SK-N-SH (cell line): ENCODE data around the gene RALGDS. TPM values are rescaled to one million over a fixed set of nuclear protein-coding genes. Genes with fewer than 3 reads are reported as not detected.

Experiments used
- CTCF ChIA-PET: fragments of 300-600, 350-600 bp; formaldehyde crosslinking; extraction: SDS; loops from one replicate; lab custom pipeline; 2021; lab: Yijun Ruan, JAX
- POLR2A ChIA-PET: fragments of 350-600 bp; sonication (Branson Sonifier 250); formaldehyde crosslinking; extraction: SDS; loops from one replicate; lab custom pipeline; 2020; ENCODE audit warnings: antibody characterized with exemption, inconsistent platforms; lab: Yijun Ruan, JAX
- DNase-seq: peaks from one replicate; pipeline ENCODE4 v3.0.0; 2012
- H2AFZ ChIP-seq: fragments of 200-600 bp; sonication (generic); 2 replicates; pipeline ENCODE4 v1.8.1; 2016; ENCODE audit warnings: antibody characterized with exemption, mild to moderate bottlenecking, low read depth
- H3F3A ChIP-seq: fragments of 200-600 bp; sonication (generic); replicated peaks from 2 replicates; pipeline ENCODE3; 2016; ENCODE audit warnings: antibody characterized with exemption, mild to moderate bottlenecking; ENCODE audit not compliant: insufficient read depth
- H3K27ac ChIP-seq, 2 experiments: fragments of 200-500 bp in 1 of 2; fragments of 200-600 bp in 1 of 2; sonication (Bioruptor generic) in 1 of 2; sonication (generic), shearing (Covaris generic) in 1 of 2; 2 replicates each; pipeline versions ENCODE4 v1.5.1 to v1.6.1; 2014 to 2016; ENCODE audit warnings: low read depth in 2 of 2, inconsistent platforms in 1 of 2, low read length in 1 of 2, mild to moderate bottlenecking in 1 of 2, mixed read lengths in 1 of 2
- H3K27me3 ChIP-seq: fragments of 200-600 bp; sonication (generic), shearing (Covaris generic); 2 replicates; pipeline ENCODE4 v1.6.1; 2016; ENCODE audit warnings: mixed run types; ENCODE audit not compliant: insufficient read depth
- H3K36me3 ChIP-seq, 2 experiments: fragments of 200-500 bp in 1 of 2; fragments of 200-600 bp in 1 of 2; sonication (Bioruptor generic) in 1 of 2; sonication (generic) in 1 of 2; replicated peaks in 1 of 2; 2 replicates each; pipeline versions ENCODE3 to v1.5.1; 2014 to 2016; ENCODE audit warnings: low read length in 1 of 2, mild to moderate bottlenecking in 1 of 2; ENCODE audit not compliant: insufficient read depth in 2 of 2, control insufficient read depth in 1 of 2
- H3K4me1 ChIP-seq, 2 experiments: fragments of 200-500 bp in 1 of 2; fragments of 200-600 bp in 1 of 2; sonication (Bioruptor generic) in 1 of 2; sonication (generic), shearing (Covaris generic) in 1 of 2; 2 replicates each; pipeline versions ENCODE4 v1.5.1 to v1.6.1; 2014 to 2016; ENCODE audit warnings: low read depth in 1 of 2, low read length in 1 of 2, mixed run types in 1 of 2; ENCODE audit not compliant: insufficient read depth in 2 of 2, control insufficient read depth in 1 of 2
- H3K4me2 ChIP-seq: fragments of 200-600 bp; sonication (generic), shearing (Covaris generic); 2 replicates; pipeline ENCODE4 v1.6.1; 2017; ENCODE audit warnings: mixed run types
- H3K4me3 ChIP-seq, 2 experiments: fragments of 200-500 bp in 1 of 2; fragments of 200-600 bp in 1 of 2; sonication (Bioruptor generic) in 1 of 2; sonication (generic), shearing (Covaris generic) in 1 of 2; 2 replicates each; pipeline versions ENCODE4 v1.5.1 to v1.8.1; 2014 to 2016; ENCODE audit warnings: low read depth in 2 of 2, inconsistent platforms in 1 of 2, low read length in 1 of 2, mild to moderate bottlenecking in 1 of 2, mixed read lengths in 1 of 2, moderate library complexity in 1 of 2
- H3K79me2 ChIP-seq: fragments of 200-600 bp; sonication (generic); 2 replicates; pipeline ENCODE4 v1.8.1; 2017; ENCODE audit warnings: mild to moderate bottlenecking; ENCODE audit not compliant: insufficient read depth
- H3K9ac ChIP-seq: fragments of 200-600 bp; sonication (generic); 2 replicates; pipeline ENCODE4 v1.6.1; 2017; ENCODE audit warnings: mixed run types
- H3K9me2 ChIP-seq: fragments of 200-600 bp; sonication (generic); 2 replicates; pipeline ENCODE4 v1.6.1; 2017; ENCODE audit warnings: mixed run types
- H3K9me3 ChIP-seq: fragments of 200-600 bp; sonication (generic); 2 replicates; pipeline ENCODE4 v1.6.1; 2017; ENCODE audit warnings: mixed run types, mild to moderate bottlenecking, moderate library complexity
- H4K20me1 ChIP-seq: fragments of 200-600 bp; sonication (generic); 2 replicates; pipeline ENCODE4 v1.6.1; 2017; ENCODE audit warnings: mild to moderate bottlenecking, mixed run types; ENCODE audit not compliant: insufficient read depth
- EP300 ChIP-seq, 2 experiments: IDR thresholded peaks; 2 replicates each; pipeline versions ENCODE4 v1.4.0 to v1.6.1; 2012; ENCODE audit warnings: borderline replicate concordance in 1 of 2, low read depth in 1 of 2, low read length in 1 of 2
- EZH2phosphoT487 ChIP-seq: fragments of 200-600 bp; sonication (generic); IDR thresholded peaks from 2 replicates; pipeline ENCODE4 v1.6.1; 2017; ENCODE audit warnings: low read depth, mixed run types, mild to moderate bottlenecking, antibody characterized with exemption, moderate library complexity, borderline replicate concordance
- FOSL2 ChIP-seq: IDR thresholded peaks from 2 replicates; pipeline ENCODE4 v1.4.0; 2012; ENCODE audit warnings: low read depth, mild to moderate bottlenecking, moderate library complexity, borderline replicate concordance
- FOXJ3 ChIP-seq: sonication (generic); formaldehyde crosslinking; IDR thresholded peaks from 2 replicates; pipeline ENCODE4 v1.5.1; 2020; ENCODE audit warnings: mild to moderate bottlenecking, missing genetic modification reagents
- JUND ChIP-seq: IDR thresholded peaks from 2 replicates; pipeline ENCODE4 v1.4.0; 2012
- MXI1 ChIP-seq: IDR thresholded peaks from 2 replicates; pipeline ENCODE4 v1.6.1; 2012; ENCODE audit warnings: mild to moderate bottlenecking, low read depth, low read length, improper control_type of control experiment
- RXRA ChIP-seq: IDR thresholded peaks from 2 replicates; pipeline ENCODE4 v1.4.0; 2012; ENCODE audit warnings: low read depth, mild to moderate bottlenecking, borderline replicate concordance
- SIN3A ChIP-seq: IDR thresholded peaks from 2 replicates; pipeline ENCODE4 v1.6.1; 2012; ENCODE audit warnings: low read depth, mild to moderate bottlenecking, low read length, moderate library complexity, borderline replicate concordance
- SMC3 ChIP-seq: IDR thresholded peaks from 2 replicates; pipeline ENCODE4 v1.6.1; 2012; ENCODE audit warnings: low read depth, low read length, improper control_type of control experiment
- TEAD4 ChIP-seq: IDR thresholded peaks from 2 replicates; pipeline ENCODE4 v1.4.0; 2012; ENCODE audit warnings: mild to moderate bottlenecking, borderline replicate concordance; ENCODE audit not compliant: insufficient read depth
- WGBS: methylation state at CpG from one replicate; pipeline ENCODE4 v1.1.6; 2017; ENCODE audit warnings: low lambda C conversion rate; 5-methylcytosine and 5-hydroxymethylcytosine counted together
- polyA plus RNA-seq, 3 experiments: library from polyadenylated mRNA; depleted of rRNA; stranded (reverse); fragments of >200 nt; gene quantifications; 2 replicates each; pipeline ENCODE4 v1.2.3, GENCODE V29; 2012
- TF ChIP-seq, protein P1 (sequence below): IDR thresholded peaks from 2 replicates; pipeline ENCODE4 v1.4.0; 2012; ENCODE audit warnings: low read depth
- TF ChIP-seq, protein P2 (sequence below): IDR thresholded peaks from 2 replicates; pipeline ENCODE4; 2012

Gene RALGDS
- polyA plus RNA-seq, 1 of the 3 experiments (the other 2 are of a cell fraction), result 64.7 TPM

DNA sequence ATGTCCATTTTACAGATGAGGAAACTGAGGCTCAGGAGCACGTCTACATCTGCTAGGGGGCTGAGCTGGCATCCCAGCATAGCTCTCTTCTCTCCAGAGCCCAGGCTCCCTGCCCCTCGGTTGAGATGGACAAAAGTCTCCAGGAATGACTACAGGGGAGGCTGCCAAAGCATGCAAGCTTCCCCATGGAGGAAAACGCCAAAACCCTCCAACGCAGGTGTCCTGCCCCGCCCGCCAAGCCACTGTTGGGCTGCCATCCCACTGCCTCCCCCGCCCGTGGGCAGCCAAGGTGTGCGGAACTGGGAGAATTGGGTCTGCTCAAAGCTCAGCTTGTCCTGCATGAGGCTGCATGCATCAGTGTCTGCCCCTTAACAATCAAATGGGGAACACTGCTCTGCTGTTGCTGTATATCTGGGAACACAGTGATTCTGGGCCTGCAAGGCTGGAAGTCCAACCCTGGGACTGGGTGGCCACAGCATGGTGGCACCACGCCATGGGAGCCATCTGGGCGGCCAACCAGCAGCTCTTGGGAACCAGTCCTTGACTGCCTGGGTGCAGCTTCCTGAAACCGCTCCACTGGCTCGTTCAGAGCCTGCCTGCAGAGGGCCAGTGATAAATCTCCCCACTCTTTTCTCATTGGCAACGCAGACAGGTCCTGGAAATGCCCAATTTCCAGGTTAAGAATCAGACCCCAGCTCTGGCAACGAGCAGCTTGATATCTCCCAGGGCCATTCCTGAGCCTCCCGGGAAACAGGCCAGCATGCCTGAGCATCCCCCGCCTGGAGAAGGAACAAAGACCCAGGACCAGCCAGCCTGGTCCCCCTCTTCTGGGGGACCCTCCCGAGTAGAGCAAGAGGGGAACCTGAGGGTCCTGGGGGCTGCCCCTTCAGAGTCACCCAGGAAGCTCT lies 3.5 kb downstream of the RALGDS start (continued):
- TF ChIP-seq MXI1, result peak; percentile 18; the same call in 1 of the 2 replicates
- TF ChIP-seq TEAD4, result no peak
- TF ChIP-seq, protein P1, sequence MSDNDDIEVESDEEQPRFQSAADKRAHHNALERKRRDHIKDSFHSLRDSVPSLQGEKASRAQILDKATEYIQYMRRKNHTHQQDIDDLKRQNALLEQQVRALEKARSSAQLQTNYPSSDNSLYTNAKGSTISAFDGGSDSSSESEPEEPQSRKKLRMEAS, result no peak
- no peak for TF ChIP-seq EZH2phosphoT487
- no peak for TF ChIP-seq SIN3A
- TF ChIP-seq JUND, result no peak
- TF ChIP-seq EP300 (IDR thresholded peaks at IDR 0.05; ENCODE audit: borderline replicate concordance in 1 of 2, low read depth in 1 of 2, low read length in 1 of 2), result peak in 1 of 2 experiments; percentile 23; a peak in 1 of 4 replicates
- no peak for TF ChIP-seq FOSL2
- TF ChIP-seq RXRA, result no peak
- TF ChIP-seq FOXJ3 (CRISPR knock-in tag), result 0 out of 2 replicates have a peak, but pooled peaks have one; percentile 8
- TF ChIP-seq SMC3, result 0 out of 2 replicates have a peak, but pooled peaks have one; percentile 16

DNA sequence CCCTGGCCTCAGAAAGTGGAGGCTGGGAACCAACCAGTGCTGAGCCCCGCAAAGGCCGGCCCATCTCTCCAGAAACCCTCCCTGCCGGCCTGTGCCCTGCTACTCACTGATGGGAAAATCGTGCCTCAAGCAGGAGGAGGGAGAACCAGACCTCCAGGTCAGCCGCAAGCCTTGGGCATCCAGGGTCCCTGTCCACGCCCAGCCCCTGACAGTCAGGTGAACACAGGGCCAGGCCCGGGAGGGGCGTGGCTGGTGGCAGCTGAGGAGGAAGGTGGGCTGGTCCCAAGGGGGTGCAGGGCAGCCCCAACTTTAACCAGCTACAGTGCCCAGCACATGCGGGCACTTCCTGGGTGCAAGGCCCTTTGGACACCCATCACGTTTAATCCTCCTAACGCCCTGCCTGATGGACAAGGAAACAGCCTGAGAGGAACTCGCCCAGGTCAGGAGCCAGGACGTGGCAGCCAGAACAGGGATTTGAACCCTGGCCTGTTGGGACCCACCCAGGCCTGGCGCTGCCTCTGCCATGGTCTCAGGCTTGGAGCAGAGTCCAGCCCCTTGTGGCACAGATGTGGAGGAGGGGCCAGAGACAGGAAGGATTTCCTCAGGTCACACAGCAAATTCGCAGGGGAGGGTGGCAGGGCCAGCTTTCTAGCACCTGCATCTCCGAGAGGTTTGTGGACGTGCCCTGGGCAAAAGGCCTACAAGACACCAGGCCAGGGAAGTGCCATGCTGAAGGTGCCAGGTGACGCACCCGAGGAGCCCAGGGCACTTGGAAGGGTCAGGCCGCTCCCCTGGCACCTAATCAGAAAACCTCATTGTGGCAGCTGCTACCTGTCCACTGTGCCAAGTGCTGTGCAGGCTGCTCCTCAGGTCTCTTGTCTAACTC lies 4.5 kb downstream of the RALGDS start:
- no peak overlapping the region for H2AFZ ChIP-seq
- peaks cover 2% of the 10 kb centered on the region for H3F3A ChIP-seq
- H3K27ac ChIP-seq, result peak overlapping the region in 1 of 2 experiments; percentile 99; a peak in 2 of 4 replicates
- peaks cover 38% of the 10 kb centered on the region for H3K79me2 ChIP-seq
- POLR2A ChIA-PET, result interaction anchor here (1.2 to 4.6 kb wide), 2 partner anchors 16 to 32 kb away, joined by 4 to 51 read pairs; no protein-coding TSS in a partner anchor
- H4K20me1 ChIP-seq, result peaks cover 77% of the 10 kb centered on the region
- DNase-seq, result no peak
- no peaks in the 10 kb centered on the region for H3K9me2 ChIP-seq
- no peaks in the 10 kb centered on the region for H3K27me3 ChIP-seq
- TF ChIP-seq FOXJ3 (CRISPR knock-in tag), result 0 out of 2 replicates have a peak, but pooled peaks have one; percentile 3
- TF ChIP-seq, protein P2, sequence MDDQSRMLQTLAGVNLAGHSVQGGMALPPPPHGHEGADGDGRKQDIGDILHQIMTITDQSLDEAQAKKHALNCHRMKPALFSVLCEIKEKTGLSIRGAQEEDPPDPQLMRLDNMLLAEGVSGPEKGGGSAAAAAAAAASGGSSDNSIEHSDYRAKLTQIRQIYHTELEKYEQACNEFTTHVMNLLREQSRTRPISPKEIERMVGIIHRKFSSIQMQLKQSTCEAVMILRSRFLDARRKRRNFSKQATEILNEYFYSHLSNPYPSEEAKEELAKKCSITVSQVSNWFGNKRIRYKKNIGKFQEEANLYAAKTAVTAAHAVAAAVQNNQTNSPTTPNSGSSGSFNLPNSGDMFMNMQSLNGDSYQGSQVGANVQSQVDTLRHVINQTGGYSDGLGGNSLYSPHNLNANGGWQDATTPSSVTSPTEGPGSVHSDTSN, result no peak
- H3K4me2 ChIP-seq, result no peak overlapping the region
- peaks cover 0 to 5% of the 10 kb centered on the region in 2 experiments for H3K36me3 ChIP-seq
- H3K9me3 ChIP-seq, result no peaks in the 10 kb centered on the region
- no peak overlapping the region for H3K4me3 ChIP-seq
- CTCF ChIA-PET, result interaction anchor here (1.1 to 30.3 kb wide), 7 partner anchors 7 to 94 kb away, joined by 3 to 810 read pairs (median 23); no protein-coding TSS in a partner anchor
- WGBS, result 80% methylated on average over 1 of the region's 20 CpGs
- peaks cover 22 to 86% of the 10 kb centered on the region in 2 experiments for H3K4me1 ChIP-seq
- no peak overlapping the region for H3K9ac ChIP-seq
